ENCODE measurements around the gene MAD1L1.
A peak's percentile ranks its signal among the peaks of the same experiment; 100 is the strongest.
"Not testable (repeated sequence)": the region's sequence is repeated elsewhere in the genome, so short reads cannot be mapped to it uniquely, and the experiment has no call there.

Gene MAD1L1

DNA sequence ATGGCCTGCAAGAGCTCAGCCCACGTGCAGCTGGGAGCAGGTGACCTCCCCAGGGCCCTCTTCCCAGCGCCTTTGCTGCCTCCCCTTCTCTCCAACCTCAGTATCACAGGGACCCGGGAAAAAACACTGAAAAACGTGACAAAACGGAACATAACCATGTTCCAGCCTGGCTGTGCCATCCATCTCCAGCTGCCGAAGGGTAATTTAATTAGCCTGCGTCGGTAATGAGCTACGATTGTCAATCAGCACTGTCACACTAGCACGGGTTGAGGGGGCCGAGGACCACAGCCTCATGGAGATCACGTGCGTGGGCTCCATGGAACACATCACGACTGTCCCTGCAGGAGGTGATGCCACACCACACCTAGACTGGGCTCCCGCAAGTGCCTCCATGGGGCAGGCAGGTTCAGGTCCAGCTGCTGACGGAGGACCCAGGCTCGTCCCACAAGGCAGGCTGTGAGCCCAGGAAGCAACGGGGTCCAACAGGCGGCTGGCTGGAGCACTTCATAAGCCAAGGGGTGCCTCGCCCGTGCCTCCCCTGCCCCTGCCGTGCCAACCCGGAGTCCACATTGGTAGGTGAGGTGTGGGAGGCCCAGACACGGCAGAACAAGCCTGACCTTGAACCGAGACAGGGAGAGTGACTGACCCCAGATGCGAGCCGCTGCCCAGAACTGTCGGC is 363.2 kb downstream of the MAD1L1 start:
- no peak for DNase-seq

DNA sequence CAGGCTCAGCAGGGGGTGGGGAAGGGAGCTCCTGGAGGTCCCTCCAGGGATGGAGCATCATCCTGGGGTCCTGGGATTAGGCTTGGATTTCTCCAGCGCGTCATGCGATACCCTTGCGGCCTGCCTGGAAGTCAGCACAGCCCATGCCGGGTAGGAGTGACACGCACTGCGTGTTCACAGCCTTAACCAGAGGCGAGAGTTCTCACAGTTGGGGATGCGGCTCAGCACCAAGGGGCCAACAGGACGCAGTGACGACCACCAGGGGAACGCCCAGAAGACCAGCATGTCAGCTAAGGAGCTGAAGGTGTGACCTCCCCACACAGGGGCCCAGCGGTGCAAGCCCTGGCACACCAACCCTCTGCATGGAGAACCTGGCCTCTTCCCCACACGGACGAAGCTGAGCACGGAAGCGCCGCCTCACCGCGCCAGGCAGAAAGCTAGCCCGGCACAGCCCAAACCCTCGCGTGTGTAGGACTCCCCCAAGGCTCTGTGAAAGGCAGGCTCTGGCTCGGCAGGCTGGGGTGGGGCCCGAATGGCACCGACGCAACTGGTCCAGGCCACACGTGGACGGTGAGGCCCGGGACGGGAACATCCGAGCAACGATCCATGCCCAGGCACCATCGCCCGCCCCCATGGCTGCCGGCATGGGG is 364.1 kb downstream of the MAD1L1 start:
- DNase-seq = no peak

DNA sequence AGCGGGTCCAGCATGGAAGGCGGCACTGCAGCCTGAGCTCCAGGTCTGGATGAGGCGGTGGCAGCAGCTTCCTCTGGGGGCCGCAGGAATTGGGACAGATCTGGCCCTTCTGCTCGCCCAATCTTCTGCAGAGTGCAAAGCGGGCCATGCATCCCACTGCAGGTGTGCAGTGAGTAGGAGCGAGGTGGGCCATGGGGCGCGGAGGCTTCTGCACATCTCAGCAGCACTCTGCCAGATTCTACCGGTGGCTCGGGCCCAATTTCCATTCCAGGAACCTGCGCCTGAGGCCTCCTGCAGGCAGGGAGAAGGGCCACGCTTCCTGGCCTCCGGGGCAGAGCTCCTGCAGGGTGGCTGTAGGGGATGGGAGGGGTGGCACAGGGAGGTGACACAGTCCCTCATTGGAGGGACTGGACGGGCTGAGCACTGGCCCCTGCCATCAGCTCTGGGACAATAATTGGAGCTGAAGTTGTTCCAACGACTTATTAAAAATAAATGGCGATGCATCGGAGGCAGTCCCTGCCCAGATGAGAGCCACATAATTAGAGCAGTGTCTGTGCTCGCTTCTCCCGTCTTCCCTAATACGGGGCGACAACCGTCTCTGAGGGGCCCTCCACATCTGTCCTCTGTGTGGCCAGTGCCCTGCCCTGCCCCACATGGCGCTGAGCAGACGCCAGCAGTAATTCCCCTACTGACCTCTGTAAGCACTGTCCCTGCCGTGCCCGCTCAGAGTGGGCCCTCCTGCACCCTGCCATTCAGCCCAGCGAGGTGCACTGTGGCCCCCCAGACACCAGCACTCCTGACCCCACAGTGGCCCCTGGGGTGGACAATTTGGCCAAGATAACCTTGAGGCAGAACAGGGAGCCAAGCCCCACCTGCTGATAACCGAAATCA is 365.1 kb downstream of the MAD1L1 start:
- no peak for DNase-seq

DNA sequence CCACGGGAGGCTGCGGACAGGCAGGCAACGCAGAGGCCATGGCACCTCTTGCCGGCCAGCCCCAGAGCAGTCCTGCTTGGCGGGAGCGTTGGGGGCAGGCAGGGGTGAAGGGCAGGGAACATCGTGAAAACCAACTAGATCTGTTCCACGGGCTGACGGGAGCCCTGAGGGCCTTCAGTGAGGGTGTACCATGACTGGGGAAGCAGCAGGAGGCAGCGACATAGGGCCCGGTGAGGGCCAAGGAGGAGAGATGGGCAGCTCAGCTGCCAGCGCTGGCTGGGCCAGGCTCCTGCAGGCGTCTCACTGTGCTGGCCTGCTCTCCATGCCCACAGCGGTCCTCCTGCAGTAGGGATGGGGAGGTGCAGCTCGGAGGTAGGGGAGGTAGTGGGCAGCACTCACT is 366.1 kb downstream of the MAD1L1 start:
- DNase-seq = no peak

DNA sequence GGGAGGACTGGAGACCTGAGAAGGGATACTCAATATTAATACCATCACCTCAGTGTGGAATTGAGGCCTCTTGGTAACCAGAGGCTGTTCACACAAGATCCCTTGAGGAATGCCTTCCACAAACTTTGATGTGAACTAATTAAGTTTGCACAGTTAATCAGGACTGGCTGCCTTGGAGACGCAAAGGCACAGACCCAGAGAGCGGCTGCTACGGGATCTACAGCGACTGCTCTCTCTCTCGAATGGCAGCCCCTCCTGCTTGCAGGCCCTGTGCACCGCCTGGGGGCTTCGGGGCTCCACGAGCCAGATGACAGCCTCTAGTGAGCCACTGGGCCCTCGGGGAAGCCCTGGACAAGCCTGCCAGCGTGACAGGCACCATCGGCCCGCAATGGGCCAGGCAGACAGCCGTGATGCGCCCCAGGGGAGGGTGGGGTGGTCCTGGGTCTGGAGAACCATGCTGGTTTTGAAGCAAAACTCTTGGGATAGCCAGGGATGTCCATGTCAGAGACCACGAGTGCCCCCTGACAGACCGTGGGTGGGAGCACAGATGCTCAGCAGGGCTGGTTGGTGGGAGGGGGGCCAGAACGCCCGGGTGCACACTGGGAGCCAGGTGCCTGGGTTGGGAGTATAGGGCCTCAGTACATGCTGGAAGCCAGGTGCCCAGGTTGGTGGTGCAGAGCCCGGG is 367.0 kb downstream of the MAD1L1 start:
- DNase-seq = no peak

DNA sequence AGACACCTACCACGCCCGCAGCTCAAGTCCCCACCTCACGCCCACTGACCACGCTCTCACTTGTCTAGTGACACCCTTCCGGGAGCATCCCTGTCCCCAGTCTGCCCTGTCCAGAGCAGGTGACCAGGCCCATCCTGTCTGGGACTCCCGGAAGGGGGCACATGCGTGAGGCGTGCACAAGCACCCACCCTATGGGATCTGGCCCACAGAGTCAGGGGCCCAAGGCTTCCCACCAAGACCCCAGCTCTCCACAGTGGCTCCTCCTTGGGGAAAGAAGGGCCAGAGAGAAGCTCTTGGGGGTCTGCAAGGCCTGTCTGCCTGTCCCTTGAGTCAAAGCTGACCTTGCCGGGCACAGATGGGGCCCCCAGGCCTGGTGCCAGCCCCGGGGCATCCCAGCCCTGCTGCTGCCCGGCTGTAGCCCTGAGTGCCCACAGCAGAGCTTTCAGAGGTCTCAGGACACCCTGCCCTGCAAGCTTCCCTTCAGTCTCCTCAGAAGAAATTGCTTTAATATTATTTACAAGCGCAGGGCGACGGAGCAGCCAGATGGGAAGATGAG is 367.7 kb downstream of the MAD1L1 start:
- DNase-seq = no peak

DNA sequence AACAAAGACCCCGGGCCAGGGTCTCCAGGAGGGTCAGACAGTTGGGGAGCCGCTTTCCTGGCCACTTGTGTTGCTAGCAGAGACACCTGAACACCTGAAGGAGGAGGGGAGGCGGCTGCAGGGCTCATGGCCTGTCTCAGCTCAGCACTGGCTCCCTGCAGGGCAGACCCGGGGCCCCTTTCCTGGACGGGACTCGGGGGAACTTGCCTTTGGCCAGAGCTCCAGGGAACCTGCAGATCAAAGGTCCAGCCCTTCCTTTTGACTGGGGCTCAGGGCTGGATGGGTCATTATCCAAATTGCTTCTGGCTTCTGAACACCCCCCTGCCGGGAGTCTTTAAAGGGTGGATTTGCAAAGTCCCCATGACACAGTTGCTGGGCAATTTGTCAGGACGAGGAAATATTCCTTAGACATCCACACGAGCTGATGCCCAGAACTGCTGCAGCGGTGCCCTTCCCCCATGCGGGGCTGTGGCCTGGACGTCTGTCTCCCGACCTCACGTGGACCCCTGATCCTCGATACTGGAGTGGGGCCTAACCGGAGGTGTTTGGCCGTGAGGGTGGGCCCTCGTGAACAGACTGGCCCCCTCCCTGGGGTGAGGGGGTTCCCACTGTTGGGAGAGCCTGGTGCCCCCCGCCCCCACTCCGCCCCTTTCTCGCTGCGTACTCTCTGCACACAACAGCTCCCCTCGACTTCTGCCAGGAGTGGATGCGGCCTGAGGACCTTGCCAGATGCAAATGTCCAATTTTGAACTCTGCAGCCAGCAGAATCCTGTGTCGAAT is 368.4 kb downstream of the MAD1L1 start:
- DNase-seq = no peak

DNA sequence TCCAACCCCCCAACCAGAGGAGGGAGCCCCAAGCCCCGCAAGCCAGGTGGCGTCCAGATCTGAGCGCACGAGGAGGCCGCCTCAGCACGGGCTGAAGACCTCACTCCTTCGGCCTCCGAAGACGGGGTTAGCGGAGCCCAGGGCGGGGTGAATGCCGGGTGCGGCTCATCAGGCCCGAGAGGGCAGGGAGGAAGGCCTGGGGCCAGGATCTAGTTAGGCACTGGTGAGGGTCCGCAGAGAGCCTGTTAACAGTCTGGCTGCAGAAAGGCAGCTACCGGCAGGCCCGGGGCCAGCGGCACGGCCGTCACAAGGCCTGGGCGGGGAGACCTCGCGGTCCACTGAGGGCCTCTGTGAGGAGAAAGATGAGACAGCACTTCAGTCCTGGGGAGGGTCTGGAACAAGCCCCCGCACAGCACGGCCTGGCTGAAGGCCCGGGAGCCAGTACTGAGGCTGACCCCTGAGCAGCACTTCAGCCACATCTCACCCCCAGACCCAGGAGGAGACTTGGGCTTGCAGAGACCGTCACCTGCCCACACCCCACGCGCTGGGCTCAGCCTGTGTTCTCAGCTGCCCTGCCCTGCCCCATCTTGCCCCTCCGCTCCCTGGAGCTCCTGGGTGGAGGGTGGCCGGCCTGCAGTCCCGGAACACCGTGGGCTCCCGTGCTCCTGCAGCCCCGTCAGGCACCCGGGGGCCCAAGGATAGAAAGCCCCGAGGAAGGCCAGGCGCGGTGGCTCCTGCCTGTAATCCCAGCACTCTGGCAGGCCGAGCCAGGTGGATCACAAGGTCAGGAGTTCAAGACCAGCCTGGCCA is 369.4 kb downstream of the MAD1L1 start:
- no peak for DNase-seq

DNA sequence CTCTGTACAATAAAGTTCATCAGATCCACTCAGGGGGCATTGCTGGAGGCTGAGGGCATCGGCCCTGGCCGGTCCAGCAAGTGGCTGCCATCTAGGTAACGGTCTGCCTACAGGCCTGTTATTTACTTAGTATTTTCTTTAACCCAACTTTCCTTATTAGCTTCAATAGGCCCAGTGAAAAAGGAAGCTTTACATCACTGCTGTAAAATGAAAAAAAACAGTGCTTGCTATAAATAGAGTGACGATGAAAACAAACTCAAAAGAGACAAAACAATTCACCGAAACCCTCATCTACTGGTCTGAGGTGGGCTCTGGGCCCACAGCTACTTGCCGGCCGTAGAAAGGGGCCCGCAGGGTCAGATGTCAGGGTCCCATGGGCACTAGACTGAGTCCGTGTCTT is 370.2 kb downstream of the MAD1L1 start:
- no peak for DNase-seq

DNA sequence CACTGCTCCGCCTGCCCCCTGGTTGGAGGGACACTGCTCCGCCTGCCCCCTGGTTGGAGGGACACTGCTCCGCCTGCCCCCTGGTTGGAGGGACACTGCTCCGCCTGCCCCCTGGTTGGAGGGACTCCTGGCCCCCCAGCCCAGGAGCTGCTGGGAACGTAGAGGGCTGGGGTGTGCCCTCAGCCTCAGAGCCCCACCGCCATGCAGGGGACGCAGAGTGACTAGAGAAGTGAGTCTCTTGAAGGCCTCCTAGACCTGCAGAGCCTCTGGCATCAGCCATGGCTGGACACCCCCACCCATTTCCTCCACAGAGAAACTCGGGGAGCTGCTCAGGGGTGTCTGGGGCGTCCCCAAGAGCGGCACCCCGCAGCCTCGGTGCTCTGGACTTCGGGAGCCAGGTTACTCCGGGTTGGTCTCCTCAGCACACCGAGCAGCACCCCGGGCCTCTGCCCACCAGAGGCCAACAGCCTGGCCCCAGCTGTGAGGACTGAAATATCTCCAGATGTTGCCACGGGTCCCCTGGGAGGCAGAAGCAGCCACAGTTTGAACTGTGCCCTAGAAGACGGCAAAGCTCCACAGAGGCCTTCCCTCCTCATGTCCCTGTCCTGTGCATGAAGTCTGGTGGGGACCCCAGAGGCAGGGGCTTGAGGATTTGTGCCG is 370.8 kb downstream of the MAD1L1 start:
- DNase-seq = no peak

DNA sequence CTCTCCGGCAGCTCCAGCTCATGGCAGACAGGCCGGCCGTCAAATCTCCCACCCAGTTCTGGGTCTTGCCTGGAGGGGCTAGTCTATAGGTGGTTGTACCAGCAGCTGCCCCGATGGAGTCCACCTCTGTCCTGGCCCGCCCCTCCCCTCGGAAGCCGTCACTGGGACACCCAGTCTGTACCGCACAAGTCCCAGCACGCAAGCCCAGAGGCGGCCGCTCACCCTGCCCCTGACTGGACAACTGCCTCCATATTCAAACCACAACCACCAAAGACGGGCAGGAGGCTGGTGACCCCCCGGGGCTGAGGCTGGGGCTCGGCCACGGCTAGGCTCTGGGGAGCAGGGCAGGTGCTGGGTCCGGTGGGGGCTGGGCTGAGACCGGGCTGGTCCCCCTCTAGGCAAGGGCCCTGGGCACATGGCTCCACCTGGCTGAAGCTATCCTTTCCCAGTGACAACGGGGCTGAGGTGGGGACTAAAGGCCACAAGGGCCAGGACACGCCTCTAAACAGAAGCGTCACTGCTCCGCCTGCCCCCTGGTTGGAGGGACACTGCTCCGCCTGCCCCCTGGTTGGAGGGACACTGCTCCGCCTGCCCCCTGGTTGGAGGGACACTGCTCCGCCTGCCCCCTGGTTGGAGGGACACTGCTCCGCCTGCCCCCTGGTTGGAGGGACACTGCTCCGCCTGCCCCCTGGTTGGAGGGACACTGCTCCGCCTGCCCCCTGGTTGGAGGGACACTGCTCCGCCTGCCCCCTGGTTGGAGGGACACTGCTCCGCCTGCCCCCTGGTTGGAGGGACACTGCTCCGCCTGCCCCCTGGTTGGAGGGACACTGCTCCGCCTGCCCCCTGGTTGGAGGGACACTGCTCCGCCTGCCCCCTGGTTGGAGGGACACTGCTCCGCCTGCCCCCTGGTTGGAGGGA is 371.6 kb downstream of the MAD1L1 start:
- not testable (repeated sequence) for DNase-seq

DNA sequence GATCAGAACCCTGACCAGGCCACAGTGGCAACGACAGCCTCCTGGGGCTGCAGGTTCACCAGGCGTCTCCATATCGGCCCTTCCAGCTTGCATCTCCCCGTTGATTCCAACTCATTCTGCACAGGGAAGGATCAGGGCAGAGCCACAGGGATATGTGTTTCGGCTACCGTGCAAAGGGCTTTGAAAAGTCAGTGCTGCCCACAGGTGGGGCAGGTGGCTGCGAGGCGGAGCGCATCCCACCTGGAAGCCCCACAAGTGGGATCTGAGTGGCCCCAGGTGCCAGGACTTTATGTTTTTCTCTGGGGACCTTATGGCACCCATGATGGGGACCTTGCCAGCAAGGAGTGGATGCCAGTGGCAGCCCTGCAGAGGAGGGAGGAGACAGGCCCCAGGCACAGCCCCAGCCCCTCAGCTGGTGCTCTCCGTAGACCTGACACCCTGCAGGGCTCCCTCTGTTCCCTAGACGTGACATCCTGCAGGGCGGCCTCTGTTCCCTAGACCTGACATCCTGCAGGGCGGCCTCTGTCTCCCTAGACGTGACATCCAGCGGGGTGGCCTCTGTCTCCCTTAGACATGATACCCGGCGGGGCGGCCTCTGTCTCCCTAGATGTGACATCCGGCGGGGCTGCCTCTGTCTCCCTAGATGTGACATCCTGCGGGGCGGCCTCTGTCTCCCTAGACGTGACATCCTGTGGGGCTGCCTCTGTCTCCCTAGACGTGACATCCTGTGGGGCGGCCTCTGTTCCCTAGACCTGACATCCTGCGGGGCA is 373.3 kb downstream of the MAD1L1 start:
- peak; percentile 21 for DNase-seq

DNA sequence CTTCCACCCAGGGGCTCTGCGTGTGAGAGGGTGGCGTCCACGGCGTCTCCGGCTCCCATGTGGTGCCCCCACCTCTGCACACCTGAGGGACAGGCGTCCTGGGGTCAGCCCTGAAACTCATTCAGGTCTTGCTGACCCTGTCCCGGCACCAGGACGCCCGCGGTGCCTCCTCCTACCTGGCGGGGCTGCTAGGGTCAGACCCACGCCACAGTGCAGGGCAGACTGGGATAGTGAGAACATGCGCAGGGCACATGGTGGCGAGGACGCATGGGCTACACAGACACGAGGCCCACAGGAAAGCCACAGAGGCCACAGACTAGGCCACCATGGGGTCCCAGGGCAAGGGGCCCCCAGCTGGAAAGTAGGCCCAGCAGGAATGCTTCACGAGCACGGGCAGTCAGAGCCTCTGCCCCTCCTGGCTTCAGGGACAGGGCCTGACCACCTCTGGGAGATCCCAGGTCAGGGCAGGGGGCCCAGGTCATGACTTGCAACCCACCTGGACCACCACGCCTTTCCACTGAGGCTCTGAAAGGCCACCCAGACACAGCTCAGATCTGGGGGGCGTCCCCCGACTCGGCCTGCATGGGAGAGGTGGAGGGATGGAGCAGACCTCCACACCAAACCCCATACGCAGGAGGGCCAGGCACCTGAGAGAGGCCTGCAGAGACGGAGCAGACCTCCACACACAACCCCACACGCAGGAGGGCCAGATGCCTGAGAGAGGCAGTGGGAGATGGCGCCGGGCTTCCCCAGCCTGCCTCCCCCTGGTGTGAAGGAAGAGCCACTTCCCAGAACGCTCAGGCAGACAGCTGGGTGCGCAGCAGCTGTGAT is 374.1 kb downstream of the MAD1L1 start:
- no peak for DNase-seq

DNA sequence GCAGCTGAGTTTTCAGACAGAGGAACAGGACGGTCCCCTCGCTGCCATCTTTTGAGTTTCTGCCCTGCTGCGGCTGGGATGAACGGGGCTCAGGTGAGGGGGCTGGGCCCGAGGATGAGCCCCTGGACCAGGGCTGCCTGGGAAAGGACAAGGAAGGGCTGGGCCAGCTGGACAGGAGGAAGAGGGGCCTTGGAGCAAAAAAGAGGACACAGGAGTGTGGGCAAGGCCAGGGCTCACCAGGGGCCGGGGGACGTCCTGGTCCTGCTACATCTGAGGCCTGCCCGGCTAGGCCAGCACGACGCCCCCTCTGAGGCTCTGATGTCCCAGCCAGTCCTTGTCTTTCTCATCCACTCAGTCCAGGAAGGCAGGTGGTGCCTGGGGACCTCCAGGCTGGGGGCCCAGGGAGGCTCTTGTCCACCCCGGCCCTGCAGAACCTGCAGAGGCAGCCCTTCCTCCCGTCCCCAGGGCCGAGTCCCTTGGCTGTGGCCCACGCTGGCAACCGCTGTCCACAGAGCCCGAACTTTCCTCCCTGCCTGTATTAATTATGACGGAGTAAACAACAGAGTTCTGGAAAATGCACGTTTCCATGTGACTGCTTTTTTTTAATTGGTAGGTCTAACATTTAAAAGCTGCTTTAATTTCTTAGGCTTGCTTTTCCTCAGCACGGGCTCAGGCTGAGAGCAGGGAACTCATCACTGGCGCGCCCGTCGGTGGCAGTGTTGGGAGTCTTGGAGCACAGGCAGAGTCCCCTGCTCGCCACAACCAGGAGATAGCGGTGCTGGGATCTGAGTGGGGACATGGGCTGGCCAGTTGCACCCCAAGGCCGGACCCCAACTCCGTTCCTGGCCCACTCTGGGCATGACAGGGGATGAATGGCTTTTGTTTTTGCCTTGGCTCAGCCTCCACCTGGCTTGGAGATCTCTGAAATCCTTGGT is 375.0 kb downstream of the MAD1L1 start:
- DNase-seq = no peak

DNA sequence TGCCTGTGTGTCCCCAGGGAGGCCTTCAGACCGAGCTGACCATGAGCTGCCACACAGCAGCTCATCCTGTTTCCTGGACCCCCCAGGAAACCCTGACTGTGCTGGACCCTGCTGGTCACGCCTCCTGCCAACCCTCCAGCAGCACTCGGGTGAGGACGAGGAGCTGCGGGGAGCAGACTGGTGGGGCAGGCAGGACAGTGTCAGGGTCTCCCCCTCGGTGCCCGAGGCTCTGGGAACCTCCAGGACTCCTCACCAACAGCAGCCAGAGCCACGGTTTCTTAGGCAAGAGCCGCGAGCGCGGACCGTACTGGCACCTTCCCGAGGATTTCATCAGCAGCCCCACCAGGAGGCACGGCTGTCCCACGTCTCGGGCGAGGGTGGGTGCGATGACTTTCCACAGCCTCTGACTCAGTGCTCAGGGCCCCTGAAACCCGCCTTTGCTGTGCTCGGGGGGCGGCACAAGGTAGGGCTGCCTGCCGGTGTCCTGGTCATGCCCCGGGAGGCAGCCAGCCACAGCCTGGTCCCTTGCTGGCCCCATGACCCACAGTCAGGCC is 375.8 kb downstream of the MAD1L1 start:
- no peak for DNase-seq

Data from left hindlimb (tissue), 1 donor.